ENCODE data around the gene ZNF536. TPM values are rescaled to one million over a fixed set of nuclear protein-coding genes. Genes with fewer than 3 reads are reported as not detected.
A peak's percentile ranks its signal among the peaks of the same experiment; 100 is the strongest.
"Not testable (repeated sequence)": the region's sequence is repeated elsewhere in the genome, so short reads cannot be mapped to it uniquely, and the experiment has no call there.

Gene ZNF536
- total RNA-seq, 1 experiment from 2014 or later = not detected

GRCh38 chr19:30402436-30403202 is 30.4 kb downstream of the ZNF536 start:
- DNase-seq (ENCODE audit: low spot score) = no peak

GRCh38 chr19:30403203-30403985 is 31.2 kb downstream of the ZNF536 start:
- in situ Hi-C loops (cut with HindIII; ENCODE audit: low sequenced_read_pairs) = no loop called here
- DNase-seq (ENCODE audit: low spot score) = no peak

More at GRCh38 chr19:30402436-30403202, 30.4 kb downstream of the ZNF536 start:
- in situ Hi-C loops (cut with HindIII; ENCODE audit: low sequenced_read_pairs) = no loop called here

GRCh38 chr19:30406220-30407067 is 34.3 kb downstream of the ZNF536 start:
- in situ Hi-C loops (cut with HindIII; ENCODE audit: low sequenced_read_pairs) = no loop called here
- no peak for DNase-seq (ENCODE audit: low spot score)

- DNase-seq (ENCODE audit: low spot score) = no peak
- in situ Hi-C loops (cut with HindIII; ENCODE audit: low sequenced_read_pairs) = no loop called here
Observed at GRCh38 chr19:30407068-30407709, 35.0 kb downstream of the ZNF536 start.

- no peak for DNase-seq (ENCODE audit: low spot score)
- in situ Hi-C loops (cut with HindIII; ENCODE audit: low sequenced_read_pairs) = no loop called here
Observed at GRCh38 chr19:30408734-30409301, 36.6 kb downstream of the ZNF536 start.

- in situ Hi-C loops (cut with HindIII; ENCODE audit: low sequenced_read_pairs) = no loop called here
Observed at GRCh38 chr19:30411714-30412113, 39.5 kb downstream of the ZNF536 start.

GRCh38 chr19:30416375-30416774 is 44.2 kb downstream of the ZNF536 start:
- in situ Hi-C loops (cut with HindIII; ENCODE audit: low sequenced_read_pairs) = no loop called here
- no peak for DNase-seq (ENCODE audit: low spot score)

More at GRCh38 chr19:30411714-30412113, 39.5 kb downstream of the ZNF536 start:
- no peak for DNase-seq (ENCODE audit: low spot score)

- in situ Hi-C loops (cut with HindIII; ENCODE audit: low sequenced_read_pairs) = not testable (repeated sequence)
Observed at GRCh38 chr19:30417166-30417565, 45.0 kb downstream of the ZNF536 start.

GRCh38 chr19:30419568-30420180 is 47.5 kb downstream of the ZNF536 start:
- in situ Hi-C loops (cut with HindIII; ENCODE audit: low sequenced_read_pairs) = no loop called here

More at GRCh38 chr19:30417166-30417565, 45.0 kb downstream of the ZNF536 start:
- DNase-seq (ENCODE audit: low spot score) = not testable (repeated sequence)

GRCh38 chr19:30420316-30420715 is 48.1 kb downstream of the ZNF536 start:
- in situ Hi-C loops (cut with HindIII; ENCODE audit: low sequenced_read_pairs) = no loop called here
- no peak for DNase-seq (ENCODE audit: low spot score)

More at GRCh38 chr19:30419568-30420180, 47.5 kb downstream of the ZNF536 start:
- no peak for DNase-seq (ENCODE audit: low spot score)

GRCh38 chr19:30420881-30421280 is 48.7 kb downstream of the ZNF536 start:
- in situ Hi-C loops (cut with HindIII; ENCODE audit: low sequenced_read_pairs) = no loop called here
- DNase-seq (ENCODE audit: low spot score) = no peak

- in situ Hi-C loops (cut with HindIII; ENCODE audit: low sequenced_read_pairs) = no loop called here
- no peak for DNase-seq (ENCODE audit: low spot score)
Observed at GRCh38 chr19:30421571-30421970, 49.4 kb downstream of the ZNF536 start.

GRCh38 chr19:30423481-30423880 is 51.3 kb downstream of the ZNF536 start:
- in situ Hi-C loops (cut with HindIII; ENCODE audit: low sequenced_read_pairs) = no loop called here
- peak; percentile 83 for DNase-seq (ENCODE audit: low spot score)

GRCh38 chr19:30425885-30426838 is 54.0 kb downstream of the ZNF536 start:
- no peak for DNase-seq (ENCODE audit: low spot score)
- in situ Hi-C loops (cut with HindIII; ENCODE audit: low sequenced_read_pairs) = no loop called here

GRCh38 chr19:30426864-30427263 is 54.7 kb downstream of the ZNF536 start:
- no peak for DNase-seq (ENCODE audit: low spot score)
- in situ Hi-C loops (cut with HindIII; ENCODE audit: low sequenced_read_pairs) = no loop called here

- in situ Hi-C loops (cut with HindIII; ENCODE audit: low sequenced_read_pairs) = no loop called here
- peak; percentile 38 for DNase-seq (ENCODE audit: low spot score)
Observed at GRCh38 chr19:30428092-30428680, 56.0 kb downstream of the ZNF536 start.

- no peak for DNase-seq (ENCODE audit: low spot score)
- in situ Hi-C loops (cut with HindIII; ENCODE audit: low sequenced_read_pairs) = no loop called here
Observed at GRCh38 chr19:30428844-30429243, 56.7 kb downstream of the ZNF536 start.
